Inferior parietal cortex (tissue), 1 donor: Measurements from ENCODE around the gene YOD1.

Source experiments
- DNase-seq: peaks from one replicate; pipeline ENCODE4 v3.0.0-alpha.2; 2016; ENCODE audit errors: extremely low spot score

Gene YOD1

GRCh38 chr1:207073906-207074820, 23.2 kb upstream of the YOD1 start:
- no peak for DNase-seq

DNA sequence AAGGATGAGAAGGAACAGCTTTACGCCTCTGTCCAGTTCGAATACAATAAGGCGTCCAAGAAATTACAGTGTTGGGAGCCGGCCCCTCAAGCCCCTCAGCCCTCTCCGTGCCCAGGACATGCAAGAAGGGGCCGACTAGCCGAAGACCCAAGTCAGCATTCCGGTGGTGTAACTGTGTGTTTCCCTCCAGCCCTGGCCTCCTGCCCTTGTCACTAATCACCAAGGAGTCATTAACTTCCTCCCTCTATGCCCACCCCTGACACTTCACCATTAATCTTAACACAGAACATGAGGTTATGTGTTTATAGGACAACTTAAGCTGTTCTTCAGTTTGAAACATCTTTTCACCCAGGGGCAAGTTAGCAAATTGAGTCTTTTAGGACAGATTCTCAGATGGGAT, 21.2 kb upstream of the YOD1 start:
- no peak for DNase-seq

GRCh38 chr1:207071426-207071825, 20.4 kb upstream of the YOD1 start:
- no peak for DNase-seq

GRCh38 chr1:207070811-207071210, 19.8 kb upstream of the YOD1 start:
- no peak for DNase-seq

DNA sequence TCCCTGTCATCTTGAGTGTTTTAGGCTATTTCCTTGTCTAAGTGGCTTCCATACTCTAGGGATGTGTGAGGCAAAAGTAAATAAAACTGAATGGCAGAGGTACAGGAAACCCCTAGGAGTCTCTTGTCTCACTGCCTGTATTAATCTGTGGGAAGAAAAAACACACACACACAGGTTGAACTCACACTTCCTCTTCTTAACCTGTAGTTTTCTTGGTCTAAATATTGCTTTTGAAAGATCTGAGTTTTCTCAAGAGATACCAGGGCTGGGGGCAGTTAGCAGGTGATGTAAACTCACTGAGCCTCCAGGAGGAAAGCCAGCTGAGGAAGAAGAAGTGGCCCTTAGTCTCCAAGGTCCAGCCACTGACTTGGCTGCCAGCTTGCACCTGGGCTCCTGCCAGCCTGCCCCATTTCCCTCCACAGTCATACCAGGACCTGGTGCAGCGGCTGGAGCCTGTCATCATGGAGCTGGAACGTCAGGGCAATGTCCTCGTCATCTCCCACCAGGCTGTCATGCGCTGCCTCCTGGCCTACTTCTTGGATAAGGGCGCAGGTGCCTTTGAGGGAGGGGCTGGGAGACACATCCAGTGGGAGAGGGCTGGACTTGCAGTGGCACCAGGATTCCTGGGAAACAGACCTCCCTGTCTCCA, 19.0 kb upstream of the YOD1 start:
- DNase-seq: no peak

GRCh38 chr1:207069061-207069460, 18.1 kb upstream of the YOD1 start:
- no peak for DNase-seq

DNA sequence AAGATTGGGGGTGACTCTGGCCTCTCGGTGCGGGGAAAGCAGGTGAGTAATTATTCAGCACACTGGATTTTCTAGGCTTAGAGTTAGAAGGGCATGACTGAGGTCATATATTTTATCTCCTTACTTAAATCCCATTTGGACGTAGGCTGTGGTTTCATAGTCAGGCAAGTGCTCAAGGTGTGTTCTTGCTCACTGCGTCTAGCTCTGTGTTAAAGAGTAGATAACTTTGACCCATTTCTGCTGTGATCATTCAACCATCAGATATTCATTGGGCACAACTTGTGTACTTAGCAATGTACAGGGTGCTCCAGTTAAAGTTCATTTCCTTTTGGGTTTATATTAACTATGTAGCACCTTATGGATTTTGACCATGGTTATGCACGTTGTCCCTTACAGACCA, 16.7 kb upstream of the YOD1 start:
- no peak for DNase-seq

- no peak for DNase-seq
These were observed 16.2 kb upstream of the YOD1 start for GRCh38 chr1:207067185-207067584.

- DNase-seq: no peak
These were observed 13.6 kb upstream of the YOD1 start for GRCh38 chr1:207064561-207064960.

- no peak for DNase-seq
These were observed 12.0 kb upstream of the YOD1 start for GRCh38 chr1:207063014-207063413.

- peak; percentile 40 for DNase-seq
These were observed 11.1 kb upstream of the YOD1 start for GRCh38 chr1:207062058-207062457.

DNA sequence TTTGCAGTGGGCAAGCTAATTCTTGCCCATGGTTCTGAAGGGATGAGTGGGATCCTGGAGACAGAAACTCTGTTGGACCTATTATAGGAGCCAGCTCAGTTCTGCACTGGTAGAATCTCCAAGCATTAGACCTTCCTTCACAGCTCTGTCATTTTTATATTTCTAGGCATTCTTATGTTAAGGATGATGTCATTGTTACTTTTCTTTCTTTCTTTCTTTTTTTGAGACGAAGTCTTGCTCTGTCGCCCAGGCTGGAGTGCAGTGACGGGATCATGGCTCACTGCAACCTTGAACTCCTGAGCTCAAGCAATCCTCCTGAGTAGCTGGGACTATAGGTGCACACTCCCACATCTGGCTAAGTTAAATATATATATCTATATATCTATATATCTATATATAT, 9.6 kb upstream of the YOD1 start:
- DNase-seq: no peak

DNA sequence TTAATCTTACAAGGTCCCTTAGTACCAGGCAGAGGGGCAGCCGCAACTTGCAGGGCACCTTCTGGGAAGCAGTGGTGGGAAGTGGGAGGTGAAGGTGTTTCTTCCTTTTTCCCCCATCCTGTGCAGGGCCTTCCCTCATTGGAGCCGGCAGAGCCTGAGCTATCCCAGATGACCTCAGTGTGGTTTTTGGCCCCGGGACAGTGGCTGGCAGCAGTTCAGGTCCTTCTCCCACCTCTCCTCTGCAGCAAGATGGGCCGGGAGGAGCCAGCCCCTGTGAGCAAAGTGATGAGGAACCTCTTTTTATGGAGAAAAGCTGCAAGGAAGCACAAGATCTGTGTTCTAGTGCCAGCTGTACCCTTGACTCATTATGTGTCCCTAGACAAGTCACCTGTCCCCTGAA, 8.9 kb upstream of the YOD1 start:
- DNase-seq: no peak

DNA sequence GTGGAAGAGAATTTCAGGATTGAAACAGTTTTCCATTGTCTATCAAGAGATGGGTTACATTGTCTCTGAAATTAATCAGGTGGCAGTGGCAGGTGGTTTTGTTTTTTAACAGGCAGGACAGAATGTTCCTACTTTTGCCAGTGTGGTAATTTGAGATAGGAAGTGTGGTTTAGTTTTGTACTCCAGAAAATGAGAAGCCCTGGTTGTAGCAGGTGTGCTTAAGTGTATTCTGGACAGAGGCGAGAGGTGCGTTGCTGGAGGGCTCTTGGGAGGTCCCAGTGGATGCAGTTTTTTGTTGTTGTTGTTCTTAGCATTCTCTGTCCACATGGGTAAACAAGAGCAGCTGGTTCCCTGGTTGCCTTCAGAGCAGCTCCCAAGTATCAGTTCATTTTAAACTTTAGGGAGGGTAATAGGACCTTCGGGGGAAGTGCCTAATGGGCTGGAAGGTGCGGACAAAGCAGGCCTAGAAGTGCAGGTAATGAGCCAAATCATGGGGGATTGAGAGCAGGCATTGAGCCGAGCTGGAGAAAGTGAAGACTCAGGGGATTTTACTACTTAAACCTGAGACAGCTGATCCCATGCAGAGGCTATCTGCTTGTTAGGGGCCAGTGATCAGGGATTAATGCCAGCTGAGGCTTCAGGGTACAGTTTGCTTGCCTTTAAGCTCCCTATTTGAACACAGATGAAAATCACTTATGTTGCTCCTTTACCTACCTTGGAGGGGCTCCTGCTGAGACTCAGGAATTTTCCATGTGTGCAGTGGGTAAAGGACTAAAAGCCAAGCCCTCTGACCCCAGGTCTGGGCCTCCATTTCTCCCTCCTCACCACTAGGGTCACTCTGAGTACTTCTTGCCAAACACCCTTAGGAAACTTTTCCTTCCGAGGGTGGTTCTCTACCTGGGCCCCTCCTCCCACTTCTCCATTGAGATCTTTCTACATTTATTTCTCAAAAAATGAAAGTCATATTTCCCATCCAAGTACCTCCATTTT, 8.2 kb upstream of the YOD1 start:
- no peak for DNase-seq

- no peak for DNase-seq
These were observed 7.2 kb upstream of the YOD1 start for GRCh38 chr1:207058252-207058651.

DNA sequence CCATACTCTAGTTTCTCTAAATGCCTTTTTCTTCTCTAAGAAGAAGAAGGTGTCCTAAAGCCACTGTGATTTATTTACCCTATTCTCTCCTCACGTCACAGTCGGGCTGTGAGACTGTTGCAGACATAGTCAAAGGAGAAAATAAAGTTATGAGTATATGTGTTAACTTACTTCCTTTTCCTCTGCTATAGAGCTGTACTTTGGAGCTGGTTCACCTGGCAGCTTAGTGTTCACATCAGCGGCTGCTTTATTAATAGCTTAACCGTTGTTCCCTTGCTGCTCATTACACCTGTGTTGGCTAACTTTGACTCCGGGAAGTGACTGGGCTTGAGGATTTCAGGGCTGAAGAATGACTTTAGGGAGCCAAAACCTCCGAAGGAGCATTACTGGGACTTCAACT, 5.7 kb upstream of the YOD1 start:
- no peak for DNase-seq

DNA sequence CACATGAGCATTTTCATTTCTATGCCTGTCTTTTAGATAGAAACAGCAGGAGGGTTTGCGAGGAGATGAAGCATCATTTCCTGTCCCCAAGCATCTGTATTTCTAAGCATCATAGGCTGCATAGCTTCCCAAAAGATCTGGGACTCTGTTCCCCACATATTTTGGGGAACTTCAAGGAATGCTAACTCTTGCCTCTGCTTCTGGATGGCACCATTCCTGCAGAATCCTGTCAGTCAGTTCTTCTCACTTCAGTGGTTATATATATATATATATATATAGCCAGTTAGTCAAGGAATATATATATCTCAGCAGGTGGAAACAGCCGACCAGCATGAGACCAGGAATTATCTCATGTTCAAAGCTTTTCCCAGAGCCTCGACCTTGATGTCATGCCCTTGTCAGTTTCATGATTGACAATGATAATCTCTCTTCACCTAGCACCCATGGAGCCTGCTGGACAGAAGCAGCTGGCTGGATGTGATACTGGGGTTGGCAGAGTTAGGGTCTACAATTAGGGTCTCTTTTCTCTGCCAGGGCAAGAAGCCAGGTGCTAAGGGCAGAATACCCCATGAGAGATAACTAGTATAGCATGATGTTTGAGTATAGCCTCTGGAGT, 4.5 kb upstream of the YOD1 start:
- DNase-seq: no peak

GRCh38 chr1:207054491-207054890, 3.5 kb upstream of the YOD1 start:
- DNase-seq: no peak

DNA sequence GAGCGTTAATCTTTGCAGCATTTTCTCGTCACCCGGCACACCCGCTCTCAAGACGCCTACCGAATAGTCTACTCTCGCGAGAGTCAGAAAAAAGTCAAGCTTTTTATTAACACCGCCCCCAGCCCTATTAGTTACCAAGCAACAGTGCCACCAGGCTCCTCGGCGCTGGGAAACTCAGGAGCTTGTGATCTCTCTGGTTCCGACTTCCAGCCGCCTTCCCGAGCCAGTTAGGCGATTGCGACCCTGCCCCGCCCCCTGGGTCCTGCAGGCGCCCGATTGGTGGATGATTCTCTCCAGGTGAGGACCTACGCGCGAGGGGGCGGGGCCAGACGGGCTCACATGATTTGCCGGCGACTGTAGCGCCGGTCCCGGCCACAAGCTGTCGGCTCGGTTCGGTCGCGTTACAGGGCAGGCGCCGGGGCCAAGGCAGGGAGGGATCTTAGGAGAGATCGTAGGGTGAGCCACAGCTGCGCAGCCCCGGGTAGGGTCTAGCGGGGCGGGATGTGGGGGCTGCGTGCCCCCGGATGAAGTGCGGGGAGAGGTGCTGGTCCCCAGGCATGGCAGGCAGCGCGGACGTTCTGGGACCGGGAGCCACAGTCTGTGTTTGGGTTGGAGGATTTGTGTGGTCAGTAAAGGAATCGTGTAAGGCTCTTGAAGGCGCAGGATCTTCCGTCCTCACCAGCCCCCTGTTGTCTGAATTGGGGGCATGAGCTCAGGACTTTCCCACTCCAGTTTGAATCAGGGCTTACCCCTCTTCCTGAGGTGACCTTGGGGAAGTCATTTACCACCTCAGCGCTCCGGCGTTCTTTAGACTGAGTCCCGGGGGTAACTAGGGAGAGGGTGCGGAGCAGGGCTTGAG, 2.1 kb upstream of the YOD1 start, which contains the start of gene PFKFB2:
Gene PFKFB2 (plus strand): TSS at position 365 of the 859 bp plus-strand sequence. CDS start 1,443 bp downstream, outside the sequence.
- DNase-seq: peak; percentile 96

- DNase-seq: peak; percentile 93
These were observed 373 bp downstream of the YOD1 start for GRCh38 chr1:207050480-207051190.
